Kidney tubule cell (primary cell): ENCODE data around the gene FOXL3.
"Not testable (repeated sequence)": the region's sequence is repeated elsewhere in the genome, so short reads cannot be mapped to it uniquely, and the experiment has no call there.

Source experiments
- DNase-seq: peaks from one replicate; pipeline ENCODE4 v3.0.0-alpha.2; 2018; ENCODE audit warnings: low spot score

The FOXL3 gene

GRCh38 chr7:290554-291372 is 793 bp downstream of the FOXL3 start:
- no peak for DNase-seq

- DNase-seq = peak; percentile 64
Observed at GRCh38 chr7:291373-292092, 1.6 kb downstream of the FOXL3 start.

GRCh38 chr7:292226-292625 is 2.3 kb downstream of the FOXL3 start:
- no peak for DNase-seq

- DNase-seq = no peak
Observed at GRCh38 chr7:292826-293225, 2.9 kb downstream of the FOXL3 start.

GRCh38 chr7:293681-294439 is 3.9 kb downstream of the FOXL3 start:
- no peak for DNase-seq

- DNase-seq = no peak
Observed at GRCh38 chr7:294440-295154, 4.6 kb downstream of the FOXL3 start.

GRCh38 chr7:295155-296154 is 5.5 kb downstream of the FOXL3 start:
- no peak for DNase-seq

- DNase-seq = no peak
Observed at GRCh38 chr7:296373-296945, 6.5 kb downstream of the FOXL3 start.

- DNase-seq = not testable (repeated sequence)
Observed at GRCh38 chr7:297141-297540, 7.2 kb downstream of the FOXL3 start.

- DNase-seq = no peak
Observed at GRCh38 chr7:297611-298374, 7.8 kb downstream of the FOXL3 start.

GRCh38 chr7:298375-298702 is 8.4 kb downstream of the FOXL3 start:
- DNase-seq = no peak

- no peak for DNase-seq
Observed at GRCh38 chr7:298743-299142, 8.8 kb downstream of the FOXL3 start.

- DNase-seq = no peak
Observed at GRCh38 chr7:299169-299568, 9.2 kb downstream of the FOXL3 start.

GRCh38 chr7:299628-300027 is 9.7 kb downstream of the FOXL3 start:
- DNase-seq = no peak

- no peak for DNase-seq
Observed at GRCh38 chr7:300048-300447, 10.1 kb downstream of the FOXL3 start.

GRCh38 chr7:300546-301290 is 10.7 kb downstream of the FOXL3 start:
- no peak for DNase-seq

- no peak for DNase-seq
Observed at GRCh38 chr7:301291-302053, 11.5 kb downstream of the FOXL3 start.
